ENCODE measurements around the gene MARS1.

GRCh38 chr12:57517187-57517586 lies 29.3 kb downstream of the MARS1 start:
- TF ChIP-seq CTCF (IDR thresholded peaks at IDR 0.05; ENCODE audit: insufficient read depth, low read depth, low read length) (no peak), EZH2 (IDR thresholded peaks at IDR 0.05; ENCODE audit: insufficient read depth, low read length) (no peak)
